GM18909 (cell line): ENCODE measurements around the gene SUMF1.

Source experiments
- ATAC-seq: cut with Tn5 transposase; IDR thresholded peaks from one replicate; pipeline ENCODE4 v1.9.1; 2021; ENCODE audit warnings: mild to moderate bottlenecking; ENCODE audit not compliant: unreplicated experiment, poor library complexity

Gene SUMF1

GRCh38 chr3:4314688-4315087 is 152.4 kb downstream of the SUMF1 start:
- ATAC-seq = no peak

- no peak for ATAC-seq
Measured at GRCh38 chr3:4313606-4314293, 153.3 kb downstream of the SUMF1 start.

- no peak for ATAC-seq
Measured at GRCh38 chr3:4311496-4311895, 155.6 kb downstream of the SUMF1 start.
